IMR-90 (cell line): Measurements from ENCODE around the gene RNGTT. TPM values are rescaled to one million over a fixed set of nuclear protein-coding genes. Genes with fewer than 3 reads are reported as not detected.

Experiments used
- ATAC-seq: fragments of 200-7000 bp; cut with Tn5 transposase; 2 replicates; pipeline ENCODE4 v1.9.1; 2020; ENCODE audit warnings: low read depth, mild to moderate bottlenecking, moderate library complexity
- BruUV-seq: library from RNA; stranded (reverse); fragments of 400-500 nt; replicated peaks from 2 replicates; lab custom pipeline; 2021; lab: Mats Ljungman, UMichigan
- CTCF ChIA-PET: fragments of 300-600 bp; formaldehyde crosslinking; extraction: SDS; loops from one replicate; lab custom pipeline; 2021; ENCODE audit warnings: antibody characterized with exemption; lab: Yijun Ruan, JAX
- POLR2A ChIA-PET: fragments of 300-600 bp; sonication (Branson Sonifier 250); formaldehyde crosslinking; loops from one replicate; lab custom pipeline; 2022; ENCODE audit warnings: antibody characterized with exemption; ENCODE audit not compliant: unreplicated experiment; lab: Charles Lee
- DNase-seq: peaks from one replicate; pipeline ENCODE4 v3.0.0; 2013
- H2AFZ ChIP-seq: replicated peaks from 2 replicates; pipeline ENCODE3; 2013; ENCODE audit warnings: low read length, mild to moderate bottlenecking; ENCODE audit not compliant: poor library complexity
- H2AK5ac ChIP-seq: 2 replicates; pipeline ENCODE4 v1.6.1; 2013; ENCODE audit warnings: low read depth, low read length, inconsistent platforms
- H2AK9ac ChIP-seq: replicated peaks from 2 replicates; pipeline ENCODE3; 2013; ENCODE audit warnings: mild to moderate bottlenecking, low read depth, low read length, moderate library complexity; ENCODE audit not compliant: poor library complexity
- H2BK120ac ChIP-seq: 2 replicates; pipeline ENCODE4 v1.6.1; 2013; ENCODE audit warnings: low read depth, low read length, inconsistent platforms
- H2BK15ac ChIP-seq: 3 replicates; pipeline ENCODE4 v1.6.1; 2013; ENCODE audit warnings: low read depth, low read length, inconsistent platforms
- H2BK20ac ChIP-seq: 2 replicates; pipeline ENCODE4 v1.6.1; 2013; ENCODE audit warnings: low read depth, mild to moderate bottlenecking, inconsistent platforms, low read length, moderate library complexity
- H2BK5ac ChIP-seq: 2 replicates; pipeline ENCODE4 v1.6.1; 2013; ENCODE audit warnings: mild to moderate bottlenecking, low read depth, low read length, inconsistent platforms; ENCODE audit not compliant: poor library complexity, severe bottlenecking
- H3K14ac ChIP-seq: replicated peaks from 2 replicates; pipeline ENCODE4 v1.6.1; 2013; ENCODE audit warnings: low read depth, low read length, inconsistent platforms
- H3K18ac ChIP-seq: 2 replicates; pipeline ENCODE4 v1.6.1; 2013; ENCODE audit warnings: low read depth, low read length, control low read depth
- H3K23ac ChIP-seq: 2 replicates; pipeline ENCODE4 v1.6.1; 2013; ENCODE audit warnings: low read depth, low read length, inconsistent platforms
- H3K27ac ChIP-seq: 2 replicates; pipeline ENCODE4 v1.5.1; 2013; ENCODE audit warnings: mild to moderate bottlenecking, control low read depth, low read length; ENCODE audit not compliant: insufficient read depth
- H3K27me3 ChIP-seq: 2 replicates; pipeline ENCODE4 v1.6.1; 2013; ENCODE audit warnings: low read length; ENCODE audit not compliant: control insufficient read depth, insufficient read depth
- H3K36me3 ChIP-seq: 2 replicates; pipeline ENCODE4 v1.6.1; 2013; ENCODE audit warnings: low read length, mixed read lengths; ENCODE audit not compliant: control insufficient read depth, insufficient read depth
- H3K4ac ChIP-seq: 2 replicates; pipeline ENCODE4 v1.6.1; 2013; ENCODE audit warnings: low read depth, low read length, inconsistent platforms
- H3K4me1 ChIP-seq: 2 replicates; pipeline ENCODE4 v1.6.1; 2013; ENCODE audit warnings: low read length, mixed read lengths; ENCODE audit not compliant: control insufficient read depth, insufficient read depth
- H3K4me2 ChIP-seq: 2 replicates; pipeline ENCODE4 v1.6.1; 2013; ENCODE audit warnings: low read depth, mild to moderate bottlenecking, control low read depth, low read length, moderate library complexity
- H3K4me3 ChIP-seq: 2 replicates; pipeline ENCODE4 v1.5.1; 2013; ENCODE audit warnings: low read depth, mild to moderate bottlenecking, control low read depth, low read length, moderate library complexity; ENCODE audit not compliant: insufficient read depth
- H3K56ac ChIP-seq: 2 replicates; pipeline ENCODE4 v1.6.1; 2013; ENCODE audit warnings: low read length, inconsistent platforms; ENCODE audit not compliant: insufficient read depth; ENCODE audit errors: extremely low read depth
- H3K79me1 ChIP-seq, 2 experiments: 2 replicates each; pipeline ENCODE4 v1.6.1; 2013; ENCODE audit warnings: low read length in 2 of 2, inconsistent platforms in 1 of 2, low read depth in 1 of 2
- H3K9ac ChIP-seq: 2 replicates; pipeline ENCODE4 v1.6.1; 2013; ENCODE audit warnings: low read depth, low read length, control low read depth
- H3K9me1 ChIP-seq: 2 replicates; pipeline ENCODE4 v1.6.1; 2013; ENCODE audit warnings: low read length, inconsistent platforms; ENCODE audit not compliant: insufficient read depth
- H3K9me3 ChIP-seq: 2 replicates; pipeline ENCODE4 v1.6.1; 2013; ENCODE audit warnings: low read length; ENCODE audit not compliant: control insufficient read depth, insufficient read depth
- H4K20me1 ChIP-seq: 2 replicates; pipeline ENCODE4 v1.6.1; 2013; ENCODE audit warnings: low read length, inconsistent platforms; ENCODE audit not compliant: insufficient read depth
- H4K5ac ChIP-seq: 2 replicates; pipeline ENCODE4 v1.6.1; 2013; ENCODE audit warnings: mild to moderate bottlenecking, low read depth, low read length, control low read depth
- H4K8ac ChIP-seq, 2 experiments: 2 replicates each; pipeline ENCODE4 v1.6.1; 2013; ENCODE audit warnings: low read depth in 2 of 2, low read length in 2 of 2, control low read depth in 1 of 2, inconsistent platforms in 1 of 2
- H4K91ac ChIP-seq: 2 replicates; pipeline ENCODE4 v1.6.1; 2013; ENCODE audit warnings: low read depth, low read length, inconsistent platforms; ENCODE audit not compliant: insufficient read depth
- BHLHE40 ChIP-seq: fragments of 150-350 bp; IDR thresholded peaks from 2 replicates; pipeline ENCODE4 v1.6.1; 2016; ENCODE audit warnings: mild to moderate bottlenecking, low read depth, low read length
- CHD1 ChIP-seq: IDR thresholded peaks from 2 replicates; pipeline ENCODE4 v1.6.1; 2012; ENCODE audit warnings: low read depth, low read length, improper control_type of control experiment
- FOS ChIP-seq: fragments of 150-350 bp; IDR thresholded peaks from 2 replicates; pipeline ENCODE4 v1.6.1; 2016; ENCODE audit warnings: low read depth, low read length
- MAFK ChIP-seq: IDR thresholded peaks from 2 replicates; pipeline ENCODE4 v1.6.1; 2012; ENCODE audit warnings: low read depth, low read length, improper control_type of control experiment
- MXI1 ChIP-seq: IDR thresholded peaks from 2 replicates; pipeline ENCODE4 v1.6.1; 2012; ENCODE audit warnings: low read depth, mild to moderate bottlenecking, low read length, moderate library complexity, borderline replicate concordance
- NFE2L2 ChIP-seq: fragments of 150-350 bp; IDR thresholded peaks from 2 replicates; pipeline ENCODE4 v1.6.1; 2016; ENCODE audit warnings: low read depth, mild to moderate bottlenecking, low read length
- RAD21 ChIP-seq: IDR thresholded peaks from 2 replicates; pipeline ENCODE4 v1.6.1; 2012; ENCODE audit warnings: low read length, improper control_type of control experiment
- WGBS, 2 experiments: methylation state at CpG; one replicate each; pipeline versions ENCODE4 v1.1.5 to v1.1.7; 2013; ENCODE audit warnings: missing lambda C conversion rate in 2 of 2; ENCODE audit not compliant: insufficient read length in 1 of 2; ENCODE audit errors: extremely low coverage in 2 of 2; 5-methylcytosine and 5-hydroxymethylcytosine counted together
- dilution Hi-C: fragments of 300-500 bp; cut with HindIII; formaldehyde crosslinking; loops from one replicate; pipeline ENCODE4 v1.14.3; 2018; ENCODE audit warnings: low sequenced_read_pairs; ENCODE audit not compliant: unreplicated experiment
- in situ Hi-C: fragments of 300-500 bp; cut with MboI; formaldehyde crosslinking; loops from 3 replicates; pipeline ENCODE4 v1.14.3; 2019; ENCODE audit warnings: low sequenced_read_pairs, inconsistent platforms, mixed read lengths
- intact Hi-C: fragments of 100-400 bp; cut with micrococcal nuclease; formaldehyde crosslinking; loops from 2 replicates; pipeline ENCODE4 v1.10.0; 2022
- polyA plus RNA-seq, 3 experiments: library from polyadenylated mRNA; depleted of rRNA; stranded (reverse); fragments of >200 nt; gene quantifications; 2 replicates each; pipeline ENCODE4 v1.2.3, GENCODE V29; 2012; ENCODE audit warnings: low replicate concordance in 1 of 3
- total RNA-seq: library from RNA; depleted of rRNA; stranded (reverse); fragments of >200 nt; gene quantifications from 2 replicates; pipeline ENCODE4 v1.2.3, GENCODE V29; 2012

Gene RNGTT
- total and polyA plus RNA-seq, 2 of the 4 experiments (the other 2 are of a cell fraction): 5.4 to 21.7 TPM

- no peak overlapping the region for H3K27ac ChIP-seq
- in situ Hi-C loops (no loop called here), intact Hi-C loops (no loop called here), dilution Hi-C loops (no loop called here)
- H2BK20ac ChIP-seq: no peak overlapping the region
- ATAC-seq (no peak), DNase-seq (no peak)
- no peak overlapping the region for H3K4ac ChIP-seq
- no peak overlapping the region for H3K4me2 ChIP-seq
- ChIA-PET POLR2A (no interaction called here), CTCF (interaction anchor here (0.6 kb wide), 1 partner anchor 18 kb away, joined by 3 read pairs; no protein-coding TSS in a partner anchor)
- H4K91ac ChIP-seq: no peak overlapping the region
- TF ChIP-seq RAD21 (no peak), FOS (no peak), BHLHE40 (no peak), MAFK (no peak), NFE2L2 (no peak), MXI1 (no peak), CHD1 (no peak)
- no peak overlapping the region for H2AFZ ChIP-seq
- no TSS peak for BruUV-seq
- H3K79me1 ChIP-seq: no peaks in the 10 kb centered on the region
- H3K14ac ChIP-seq: no peak overlapping the region
- no peak overlapping the region for H2BK15ac ChIP-seq
- no peak overlapping the region for H3K18ac ChIP-seq
- H3K4me1 ChIP-seq: no peaks in the 10 kb centered on the region
- H4K5ac ChIP-seq: no peak overlapping the region
- H3K9me3 ChIP-seq: no peaks in the 10 kb centered on the region
- H2BK120ac ChIP-seq: no peak overlapping the region
- H2BK5ac ChIP-seq: no peak overlapping the region
- H4K20me1 ChIP-seq: no peaks in the 10 kb centered on the region
- no peaks in the 10 kb centered on the region for H3K27me3 ChIP-seq
- H2AK5ac ChIP-seq: no peak overlapping the region
- H3K4me3 ChIP-seq: no peak overlapping the region
- H2AK9ac ChIP-seq: no peak overlapping the region
- no peak overlapping the region for H3K23ac ChIP-seq
- no peak overlapping the region for H3K9ac ChIP-seq
- no peaks in the 10 kb centered on the region for H3K36me3 ChIP-seq
- no peak overlapping the region for H4K8ac ChIP-seq
- no peaks in the 10 kb centered on the region for H3K9me1 ChIP-seq
- WGBS, 2 experiments: no CpG with 5 or more reads among the region's 1 CpG
- no peak overlapping the region for H3K56ac ChIP-seq
Measured at GRCh38 chr6:88709819-88710246, 253.6 kb downstream of the RNGTT start.
